Skin epidermis (tissue), 12 donors: ENCODE results near the gene SGTA.

Experiments
- H3K27ac ChIP-seq, 21 experiments: fragments of 200-600 bp; sonication (generic) in 11 of 21; one replicate each; pipeline ENCODE4 v1.5.0; 2020; ENCODE audit warnings: mild to moderate bottlenecking in 3 of 21, inconsistent platforms in 2 of 21, moderate library complexity in 2 of 21
- H3K4me3 ChIP-seq, 7 experiments: fragments of 200-600 bp; sonication (generic) in 2 of 7; one replicate each; pipeline ENCODE4 v1.5.0; 2020; ENCODE audit warnings: inconsistent platforms in 2 of 7, mild to moderate bottlenecking in 2 of 7, moderate library complexity in 1 of 7

SGTA gene

GRCh38 chr19:2732883-2733282 is 50.2 kb downstream of the SGTA start:
- no peak overlapping the region for H3K27ac ChIP-seq

DNA sequence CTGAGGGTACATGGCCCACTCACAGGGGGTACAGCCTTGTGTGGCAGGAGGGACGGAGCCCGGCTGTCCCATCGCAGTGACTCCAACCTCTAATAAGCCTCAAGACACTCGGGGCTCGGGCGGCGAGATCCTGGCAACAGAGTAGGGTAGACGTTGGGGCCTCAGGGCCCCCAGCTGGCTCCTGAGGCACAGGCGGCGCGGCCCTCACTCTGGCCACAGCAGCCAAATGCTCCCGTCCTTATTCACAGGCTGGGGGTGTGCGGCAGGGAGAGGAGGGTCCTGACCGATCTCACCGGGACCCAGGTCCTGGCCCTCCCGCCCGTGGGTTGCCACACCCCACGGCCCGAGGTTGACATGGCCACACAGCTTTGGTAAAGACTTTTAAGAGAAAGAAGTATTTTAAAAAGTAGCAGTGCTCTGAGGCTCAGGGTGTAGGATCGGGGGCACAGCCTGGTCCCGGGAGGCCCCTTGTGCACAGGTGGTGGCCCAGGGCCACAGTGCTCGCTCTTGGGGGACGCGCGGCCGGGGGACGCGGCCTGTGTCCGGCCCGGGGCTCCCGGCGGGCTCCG is 50.8 kb downstream of the SGTA start:
- H3K4me3 ChIP-seq, result no peak overlapping the region
- no peak overlapping the region for H3K27ac ChIP-seq

More at GRCh38 chr19:2732883-2733282, 50.2 kb downstream of the SGTA start:
- no peak overlapping the region for H3K4me3 ChIP-seq

- no peak overlapping the region for H3K4me3 ChIP-seq
These were observed 51.7 kb downstream of the SGTA start for GRCh38 chr19:2731181-2731995.

DNA sequence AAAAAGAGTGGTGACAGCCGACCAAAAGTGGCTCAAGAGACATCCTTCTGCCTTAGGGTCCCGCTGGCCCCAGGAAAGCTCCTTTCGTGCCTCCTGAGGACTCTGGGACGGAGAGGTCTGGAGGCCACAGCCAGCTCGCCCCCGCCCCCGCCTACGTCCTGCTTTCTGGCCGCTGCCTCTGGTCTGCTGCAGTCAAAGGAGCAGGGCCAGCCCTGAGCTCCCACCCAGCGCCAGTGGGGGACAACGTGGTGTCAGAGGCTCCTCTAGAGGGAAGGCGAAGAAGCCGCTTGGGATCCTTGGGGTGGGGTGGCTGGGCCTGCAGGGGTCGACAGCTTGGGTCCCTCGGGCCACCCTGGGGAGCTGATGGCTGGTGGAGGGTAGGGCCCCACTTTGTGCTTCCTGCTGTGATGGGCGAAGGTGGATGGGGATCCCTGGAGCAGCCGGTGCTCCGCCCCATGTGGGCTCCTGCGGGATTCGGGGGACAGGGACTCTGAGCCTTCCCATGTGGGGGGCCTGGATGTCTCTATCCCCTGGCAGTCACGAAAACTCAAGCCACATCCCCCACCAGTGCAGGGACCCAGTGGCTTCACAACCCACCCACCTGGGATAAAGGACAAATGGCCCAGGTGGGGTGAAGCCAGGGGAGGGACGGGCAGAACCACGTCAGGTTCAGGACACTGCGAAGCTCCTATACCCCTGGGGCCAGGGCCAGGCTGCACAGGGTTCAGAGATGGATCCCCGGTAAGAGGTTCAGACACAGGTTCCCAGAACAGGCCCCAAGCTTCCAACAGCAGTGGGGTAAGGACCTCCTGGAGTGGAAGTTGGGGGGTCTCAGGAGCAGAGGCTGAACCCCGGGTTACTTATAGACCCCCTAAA is 52.9 kb downstream of the SGTA start:
- Histone ChIP-seq H3K4me3 (no peak overlapping the region), H3K27ac (no peak overlapping the region)

More at GRCh38 chr19:2731181-2731995, 51.7 kb downstream of the SGTA start:
- no peak overlapping the region for H3K27ac ChIP-seq

DNA sequence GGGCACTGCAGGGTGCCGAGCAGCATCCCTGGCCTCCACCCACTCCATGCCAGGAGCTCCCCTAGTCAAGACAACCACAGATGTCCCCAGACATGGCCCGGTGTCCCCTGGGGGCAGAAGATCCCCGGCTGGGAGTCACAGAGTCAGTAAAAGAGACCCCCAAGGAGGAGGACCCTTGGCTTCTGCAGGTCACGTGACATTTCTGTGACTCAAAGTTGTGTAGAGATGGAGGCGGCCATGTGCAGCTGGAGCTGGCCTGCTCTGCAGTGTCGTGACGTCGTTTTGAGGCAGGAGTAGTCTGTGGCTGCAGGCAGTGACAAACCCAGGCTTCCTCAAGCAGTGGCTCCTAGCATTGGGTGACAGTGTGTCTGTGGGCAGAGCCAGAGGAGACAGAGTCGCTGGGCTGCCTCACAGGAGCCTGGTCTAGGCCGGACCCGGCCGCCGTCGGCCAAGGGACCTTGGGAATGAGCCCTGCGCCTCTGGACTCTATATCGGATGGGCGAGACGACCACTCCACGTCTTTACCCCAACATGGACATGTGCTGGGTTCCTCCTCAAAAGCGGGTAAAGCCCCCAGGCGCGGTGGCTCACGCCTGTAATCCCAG is 54.2 kb downstream of the SGTA start:
- no peak overlapping the region for H3K27ac ChIP-seq
- H3K4me3 ChIP-seq, result no peak overlapping the region

GRCh38 chr19:2727640-2727944 is 55.5 kb downstream of the SGTA start:
- no peak overlapping the region for H3K27ac ChIP-seq
- H3K4me3 ChIP-seq, result no peak overlapping the region

DNA sequence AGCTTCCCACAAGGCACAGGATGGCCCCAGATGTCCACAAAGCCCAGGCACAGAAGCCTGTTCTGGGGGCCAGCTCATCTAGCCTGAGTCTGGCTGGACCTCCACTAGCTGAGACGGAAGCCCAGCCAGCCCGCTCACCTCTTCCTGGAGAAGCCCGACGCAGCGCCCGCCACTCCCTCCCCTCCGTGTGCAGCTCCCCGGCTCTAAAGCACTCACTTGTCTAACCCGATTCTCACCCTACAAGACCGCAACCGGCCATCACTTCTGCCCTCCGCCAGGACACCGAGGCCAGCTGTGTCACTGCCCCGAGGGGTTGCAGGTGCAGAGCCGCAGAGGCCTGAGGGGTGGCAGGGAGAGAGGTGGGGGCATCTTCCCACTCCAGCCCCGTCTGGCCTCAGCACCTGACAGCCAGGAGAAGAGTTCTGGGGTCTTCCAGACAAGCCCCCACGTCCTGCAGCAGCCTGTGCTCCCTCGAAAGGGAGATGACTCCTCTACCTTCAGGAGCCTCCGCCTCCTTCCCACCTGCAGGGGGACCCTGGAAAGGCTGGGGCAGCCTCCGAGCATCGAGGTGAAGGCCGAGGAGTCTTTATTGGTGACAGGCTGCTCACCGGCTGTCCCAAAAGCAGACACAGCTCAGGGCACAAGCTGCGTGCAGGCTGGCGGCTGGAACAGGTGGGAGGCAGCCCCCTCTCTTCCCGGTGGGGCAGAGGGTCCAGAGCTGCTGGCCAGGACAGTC is 56.0 kb downstream of the SGTA start:
- H3K4me3 ChIP-seq, result no peak overlapping the region

DNA sequence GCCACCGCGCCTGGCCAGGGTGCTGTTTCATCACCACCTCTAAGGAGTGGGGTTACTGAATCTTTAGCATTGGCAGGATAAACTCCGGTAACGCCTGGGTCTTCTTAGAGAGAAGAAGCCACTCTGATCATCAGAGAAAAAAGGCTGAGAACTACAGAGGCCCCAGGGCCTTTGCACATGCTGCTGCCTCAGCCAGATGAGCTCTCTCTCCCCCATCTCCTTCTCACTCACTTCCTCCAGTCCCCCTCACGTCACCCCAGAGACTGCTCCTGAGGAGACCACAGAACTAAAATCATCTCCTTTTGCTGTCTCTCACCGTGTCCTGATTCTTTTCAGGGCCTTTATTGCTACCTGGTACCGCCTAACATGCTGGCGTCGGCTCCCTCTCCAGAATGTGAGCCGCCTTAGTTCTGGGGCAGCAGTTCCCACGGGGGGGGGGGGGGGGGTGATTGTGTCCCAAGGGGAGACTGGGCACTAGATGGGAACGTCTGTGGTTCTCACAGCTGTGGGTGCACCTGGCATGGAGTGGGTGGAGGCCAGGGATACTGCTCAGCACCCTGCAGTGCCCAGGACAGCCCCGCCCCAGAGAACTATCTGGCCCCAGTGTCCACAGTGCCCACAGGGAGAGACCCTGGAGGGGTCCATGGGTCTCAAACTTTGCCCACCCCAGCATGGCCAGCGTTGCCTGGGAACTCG is 56.8 kb downstream of the SGTA start:
- Histone ChIP-seq H3K27ac (peak overlapping the region in 1 of 21 experiments; percentile 33), H3K4me3 (no peak overlapping the region)

More for the DNA sequence above, 56.0 kb downstream of the SGTA start:
- peak overlapping the region in 1 of 21 experiments; percentile 33 for H3K27ac ChIP-seq

GRCh38 chr19:2724148-2724557 is 58.9 kb downstream of the SGTA start:
- Histone ChIP-seq H3K4me3 (no peak overlapping the region), H3K27ac (no peak overlapping the region)

GRCh38 chr19:2723747-2724146 is 59.3 kb downstream of the SGTA start:
- H3K4me3 ChIP-seq, result no peak overlapping the region
- peak overlapping the region in 1 of 21 experiments; percentile 40 for H3K27ac ChIP-seq

- Histone ChIP-seq H3K4me3 (no peak overlapping the region), H3K27ac (peak overlapping the region in 4 of 21 experiments; percentile 9 to 40 (median 34))
These were observed 59.7 kb downstream of the SGTA start for GRCh38 chr19:2723345-2723715.

DNA sequence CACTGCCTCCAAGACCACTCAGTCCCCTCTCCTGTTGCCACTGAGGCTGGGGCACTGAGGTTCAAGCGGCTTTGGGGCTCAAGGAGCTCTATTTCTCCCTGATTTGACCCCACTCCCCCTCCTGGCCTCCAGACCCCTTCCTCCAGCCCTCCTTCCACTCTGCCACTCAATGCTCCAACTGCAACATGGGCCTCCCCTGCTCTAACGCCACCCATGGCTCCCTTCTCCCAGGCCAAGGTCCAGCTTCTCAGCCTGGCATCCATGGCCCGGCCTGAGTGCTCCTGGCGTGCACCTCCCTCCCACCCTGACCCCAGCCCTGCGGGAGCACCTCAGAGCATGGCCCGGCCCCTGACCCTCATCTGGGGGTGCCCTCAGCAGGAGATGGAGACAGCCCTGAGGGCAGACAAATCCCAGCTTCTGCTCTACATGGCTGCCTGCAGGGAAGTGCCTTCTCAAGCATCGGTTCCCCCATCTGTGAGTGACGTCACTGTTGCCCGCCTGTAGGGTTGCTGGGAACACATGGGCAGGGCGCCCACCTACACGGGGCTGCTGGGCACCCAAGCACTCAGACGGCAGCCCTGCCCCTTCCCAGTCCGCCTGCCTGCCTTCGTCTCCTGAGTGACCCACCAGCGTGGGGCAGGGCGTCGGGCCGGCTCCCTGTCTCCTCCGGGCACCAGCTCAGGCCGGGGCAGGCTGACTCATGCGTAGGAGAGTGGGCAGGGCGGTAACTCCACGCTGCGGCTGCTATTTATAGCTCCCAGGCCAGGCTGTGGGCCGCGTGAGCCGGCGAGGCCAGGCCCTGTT is 60.3 kb downstream of the SGTA start:
- Histone ChIP-seq H3K27ac (peak overlapping the region in 4 of 21 experiments; percentile 9 to 40 (median 34)), H3K4me3 (no peak overlapping the region)

DNA sequence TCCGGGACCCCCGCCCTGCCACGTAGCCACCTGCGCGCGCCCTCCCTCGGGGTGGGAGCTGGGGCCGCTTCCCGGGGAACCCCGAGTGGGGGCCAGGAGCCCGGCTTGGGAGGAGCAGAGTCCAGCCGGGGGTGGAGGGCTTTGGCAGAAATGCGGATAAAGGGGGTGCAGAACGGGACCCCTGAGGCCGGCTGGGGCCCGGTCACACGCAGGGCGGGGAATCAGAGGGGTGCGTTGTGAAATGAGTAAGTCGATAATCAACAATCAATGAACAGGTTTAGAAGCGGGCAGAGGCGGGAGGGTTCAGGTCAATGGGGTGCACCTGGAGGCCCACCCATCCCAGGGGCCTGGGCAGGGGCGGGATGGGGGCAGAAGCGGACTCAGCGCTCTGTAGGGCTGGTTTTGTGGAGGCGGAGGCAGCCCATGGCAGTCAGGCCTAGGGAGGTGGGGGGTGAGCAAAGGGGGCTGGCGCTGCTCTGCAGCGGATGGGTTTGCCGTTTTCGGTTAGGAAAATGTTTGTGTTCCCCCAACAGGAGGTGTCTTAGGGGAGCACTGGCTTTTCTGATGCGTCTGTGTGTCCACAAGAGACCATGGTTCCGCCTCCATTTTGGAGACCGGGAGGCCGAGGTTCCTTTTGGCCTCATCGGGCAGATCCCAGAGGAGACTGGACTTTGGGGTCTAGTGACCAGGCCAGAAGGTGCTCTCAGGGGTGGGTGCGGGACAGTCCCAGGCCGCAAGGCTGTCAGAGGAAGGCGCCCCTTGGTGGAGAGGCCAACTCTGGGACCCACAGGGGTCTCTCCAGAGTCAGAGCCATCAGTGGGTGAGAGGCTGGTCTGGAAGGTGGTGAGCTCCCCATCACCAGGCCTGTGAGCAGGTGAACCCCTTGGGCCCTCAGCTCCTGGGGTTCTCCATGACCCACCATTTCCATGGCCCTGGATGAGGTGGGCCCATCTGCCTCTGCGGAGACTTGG is 61.2 kb downstream of the SGTA start:
- Histone ChIP-seq H3K27ac (no peak overlapping the region), H3K4me3 (peak overlapping the region in 4 of 7 experiments; percentile 19 to 41 (median 25))

DNA sequence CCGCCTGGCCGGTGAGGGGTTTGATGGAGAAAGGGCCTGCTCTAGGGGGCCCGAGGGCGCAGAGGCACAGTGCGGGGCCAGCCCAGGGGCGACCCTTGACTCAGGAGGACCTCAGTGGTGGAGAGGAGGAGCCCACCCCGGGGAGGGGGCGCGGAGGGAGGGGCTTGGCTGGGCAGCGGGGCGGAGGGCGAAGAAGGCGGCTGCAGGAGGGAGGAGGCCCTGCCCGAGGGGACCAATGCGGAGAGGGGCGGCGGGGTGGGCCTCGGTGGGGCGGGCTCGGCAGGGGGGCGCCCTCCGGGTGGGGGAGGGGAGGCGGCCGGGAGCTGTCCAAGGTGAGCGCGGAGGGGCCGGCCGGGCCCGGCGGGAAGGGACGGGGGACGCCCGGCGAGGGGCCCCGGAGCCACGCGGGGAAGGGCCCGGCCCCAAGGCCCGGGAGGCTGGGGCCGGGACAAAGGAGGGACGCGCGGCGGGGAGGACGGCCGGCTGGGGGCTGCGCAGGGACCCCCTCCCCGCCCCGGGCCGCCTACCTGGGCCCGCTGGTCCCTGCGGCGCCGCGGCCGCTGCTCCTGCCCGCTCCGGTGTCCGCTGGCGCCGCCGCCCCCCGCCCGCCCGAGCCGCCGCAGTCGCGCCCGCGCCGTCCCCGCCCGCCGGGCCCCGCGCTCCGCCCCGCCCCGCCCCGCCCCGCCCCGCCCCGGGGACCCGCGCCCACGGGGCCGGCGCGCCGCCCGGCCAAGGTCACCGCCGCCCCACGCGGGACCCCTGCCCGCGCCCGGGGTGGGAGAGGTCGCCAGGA is 62.1 kb downstream of the SGTA start, which contains the start of gene DIRAS1:
Gene DIRAS1, minus strand, starts transcription at position 596 of the 793 bp plus-strand sequence. CDS start 3,566 bp downstream, outside the sequence.
- Histone ChIP-seq H3K27ac (peak within 1 kb of the TSS in 4 of 21 experiments; percentile 14 to 56 (median 22)), H3K4me3 (peak within 1 kb of the TSS in 6 of 7 experiments; percentile 6 to 41 (median 27))

DNA sequence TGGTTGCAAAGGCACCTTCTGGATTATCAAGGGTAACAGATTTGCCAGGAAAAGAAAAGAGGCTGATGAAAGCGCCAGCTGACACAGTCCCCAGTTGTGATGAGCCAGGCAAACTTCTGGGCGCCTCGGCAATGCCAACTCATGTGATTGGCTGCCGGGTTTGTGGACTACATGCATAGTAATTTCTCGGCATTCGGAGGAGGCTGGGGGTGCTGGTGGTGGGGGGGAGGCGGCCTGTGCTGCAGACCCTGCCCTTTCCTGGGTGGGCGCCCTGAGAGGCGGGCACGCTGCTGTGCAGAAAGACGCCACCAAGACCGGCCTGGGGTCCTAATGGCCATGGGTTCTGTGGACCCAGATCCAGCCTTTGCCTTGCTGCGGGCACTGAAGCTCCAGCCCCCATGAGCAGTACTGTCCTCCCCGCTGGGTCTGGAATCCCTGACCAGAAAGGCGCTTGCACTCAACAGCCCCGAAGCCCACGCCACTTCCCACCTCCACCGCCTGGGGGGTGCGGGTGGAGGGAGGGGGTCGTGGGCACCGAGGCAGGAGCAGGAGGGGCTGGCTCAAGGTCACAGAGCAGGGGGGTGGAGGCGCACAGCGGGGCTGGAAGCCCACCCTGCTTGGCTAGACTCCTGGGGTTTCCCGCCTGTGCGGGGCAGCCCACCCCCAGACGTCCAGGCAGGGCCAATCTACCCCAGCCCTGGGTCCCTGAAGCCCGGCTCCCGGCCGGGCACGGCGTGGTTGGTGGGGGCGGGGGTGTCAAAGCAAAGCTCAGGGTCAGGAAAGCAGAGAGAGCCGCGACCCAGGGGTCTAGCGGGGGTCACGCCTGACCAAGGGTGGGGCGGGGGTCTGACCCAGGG is 62.9 kb downstream of the SGTA start:
- Histone ChIP-seq H3K4me3 (peak overlapping the region in 6 of 7 experiments; percentile 6 to 41 (median 26)), H3K27ac (peak overlapping the region in 3 of 21 experiments; percentile 14 to 56 (median 18))
